Measurements from ENCODE around the gene FAF1.

DNA sequence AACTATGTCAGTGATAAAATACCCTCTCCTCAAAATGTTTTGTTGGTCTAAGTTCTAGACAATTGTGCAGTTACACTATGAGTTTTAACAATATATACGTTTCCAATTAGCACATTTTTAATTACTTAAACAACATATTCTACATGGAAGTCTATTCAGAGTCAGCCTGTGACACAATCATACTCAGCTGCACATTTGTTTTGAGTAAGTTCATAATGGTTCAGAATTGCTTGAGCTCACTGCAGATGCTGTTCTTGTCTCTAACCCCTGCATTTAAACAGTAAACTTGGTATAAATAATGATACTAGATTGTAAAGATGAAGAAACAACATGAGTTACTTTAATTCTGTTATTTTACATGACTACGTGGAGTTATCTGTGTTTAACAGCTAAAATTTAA, 40.6 kb upstream of the FAF1 start:
- TF ChIP-seq, protein P1, sequence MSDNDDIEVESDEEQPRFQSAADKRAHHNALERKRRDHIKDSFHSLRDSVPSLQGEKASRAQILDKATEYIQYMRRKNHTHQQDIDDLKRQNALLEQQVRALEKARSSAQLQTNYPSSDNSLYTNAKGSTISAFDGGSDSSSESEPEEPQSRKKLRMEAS (IDR thresholded peaks at IDR 0.05; ENCODE audit: low read depth): no peak
- TF ChIP-seq EP300 (IDR thresholded peaks at IDR 0.05; ENCODE audit: borderline replicate concordance in 1 of 2, low read depth in 1 of 2, low read length in 1 of 2) (no peak), RFX5 (IDR thresholded peaks at IDR 0.05; ENCODE audit: low read length) (no peak), YY1 (IDR thresholded peaks at IDR 0.05; ENCODE audit: low read depth) (no peak), NFIC (IDR thresholded peaks at IDR 0.05; ENCODE audit: borderline replicate concordance) (no peak), NRF1 (IDR thresholded peaks at IDR 0.05; ENCODE audit: low read depth, low read length) (no peak)
- TF ChIP-seq, protein P2, sequence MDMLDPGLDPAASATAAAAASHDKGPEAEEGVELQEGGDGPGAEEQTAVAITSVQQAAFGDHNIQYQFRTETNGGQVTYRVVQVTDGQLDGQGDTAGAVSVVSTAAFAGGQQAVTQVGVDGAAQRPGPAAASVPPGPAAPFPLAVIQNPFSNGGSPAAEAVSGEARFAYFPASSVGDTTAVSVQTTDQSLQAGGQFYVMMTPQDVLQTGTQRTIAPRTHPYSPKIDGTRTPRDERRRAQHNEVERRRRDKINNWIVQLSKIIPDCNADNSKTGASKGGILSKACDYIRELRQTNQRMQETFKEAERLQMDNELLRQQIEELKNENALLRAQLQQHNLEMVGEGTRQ (IDR thresholded peaks at IDR 0.05; ENCODE audit: borderline replicate concordance, low read depth, low read length): no peak
- TF ChIP-seq, protein P3, sequence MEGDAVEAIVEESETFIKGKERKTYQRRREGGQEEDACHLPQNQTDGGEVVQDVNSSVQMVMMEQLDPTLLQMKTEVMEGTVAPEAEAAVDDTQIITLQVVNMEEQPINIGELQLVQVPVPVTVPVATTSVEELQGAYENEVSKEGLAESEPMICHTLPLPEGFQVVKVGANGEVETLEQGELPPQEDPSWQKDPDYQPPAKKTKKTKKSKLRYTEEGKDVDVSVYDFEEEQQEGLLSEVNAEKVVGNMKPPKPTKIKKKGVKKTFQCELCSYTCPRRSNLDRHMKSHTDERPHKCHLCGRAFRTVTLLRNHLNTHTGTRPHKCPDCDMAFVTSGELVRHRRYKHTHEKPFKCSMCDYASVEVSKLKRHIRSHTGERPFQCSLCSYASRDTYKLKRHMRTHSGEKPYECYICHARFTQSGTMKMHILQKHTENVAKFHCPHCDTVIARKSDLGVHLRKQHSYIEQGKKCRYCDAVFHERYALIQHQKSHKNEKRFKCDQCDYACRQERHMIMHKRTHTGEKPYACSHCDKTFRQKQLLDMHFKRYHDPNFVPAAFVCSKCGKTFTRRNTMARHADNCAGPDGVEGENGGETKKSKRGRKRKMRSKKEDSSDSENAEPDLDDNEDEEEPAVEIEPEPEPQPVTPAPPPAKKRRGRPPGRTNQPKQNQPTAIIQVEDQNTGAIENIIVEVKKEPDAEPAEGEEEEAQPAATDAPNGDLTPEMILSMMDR (IDR thresholded peaks at IDR 0.05): no peak
